ENCODE measurements around the gene ASF1A. TPM values are rescaled to one million over a fixed set of nuclear protein-coding genes. Genes with fewer than 3 reads are reported as not detected.

The ASF1A gene
- total and polyA plus RNA-seq, 9 of the 15 experiments (the other 6 are each of a cell fraction or from before 2014, with no cell fraction given), result 31.5 to 45.3 (median 34.8) TPM

GRCh38 chr6:118952683-118953082, 58.7 kb downstream of the ASF1A start (continued):
- TF ChIP-seq, protein P1, sequence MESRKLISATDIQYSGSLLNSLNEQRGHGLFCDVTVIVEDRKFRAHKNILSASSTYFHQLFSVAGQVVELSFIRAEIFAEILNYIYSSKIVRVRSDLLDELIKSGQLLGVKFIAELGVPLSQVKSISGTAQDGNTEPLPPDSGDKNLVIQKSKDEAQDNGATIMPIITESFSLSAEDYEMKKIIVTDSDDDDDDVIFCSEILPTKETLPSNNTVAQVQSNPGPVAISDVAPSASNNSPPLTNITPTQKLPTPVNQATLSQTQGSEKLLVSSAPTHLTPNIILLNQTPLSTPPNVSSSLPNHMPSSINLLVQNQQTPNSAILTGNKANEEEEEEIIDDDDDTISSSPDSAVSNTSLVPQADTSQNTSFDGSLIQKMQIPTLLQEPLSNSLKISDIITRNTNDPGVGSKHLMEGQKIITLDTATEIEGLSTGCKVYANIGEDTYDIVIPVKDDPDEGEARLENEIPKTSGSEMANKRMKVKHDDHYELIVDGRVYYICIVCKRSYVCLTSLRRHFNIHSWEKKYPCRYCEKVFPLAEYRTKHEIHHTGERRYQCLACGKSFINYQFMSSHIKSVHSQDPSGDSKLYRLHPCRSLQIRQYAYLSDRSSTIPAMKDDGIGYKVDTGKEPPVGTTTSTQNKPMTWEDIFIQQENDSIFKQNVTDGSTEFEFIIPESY (CRISPR knock-in tag; IDR thresholded peaks at IDR 0.05), result no peak
- TF ChIP-seq CHD1 (IDR thresholded peaks at IDR 0.05; ENCODE audit: low read length) (no peak), RUNX1 (IDR thresholded peaks at IDR 0.05; ENCODE audit: low read depth) (no peak), TBP (optimal IDR thresholded peaks at IDR 0.05; ENCODE audit: low read depth, low read length) (no peak), HLTF (IDR thresholded peaks at IDR 0.05) (no peak), TCF3 (CRISPR knock-in tag; IDR thresholded peaks at IDR 0.05) (no peak), NCOA4 (IDR thresholded peaks at IDR 0.05; ENCODE audit: partially characterized antibody) (no peak), ZNF589 (CRISPR knock-in tag; IDR thresholded peaks at IDR 0.05; ENCODE audit: low read depth) (no peak), FOXK2 (conservative IDR thresholded peaks at IDR 0.05 in 1 of 2, IDR thresholded peaks at IDR 0.05 in 1 of 2; ENCODE audit: low read depth in 2 of 2) (no peak), KDM2B (CRISPR knock-in tag; IDR thresholded peaks at IDR 0.05) (no peak), MXI1 (IDR thresholded peaks at IDR 0.05; ENCODE audit: low read depth, low read length) (no peak)

DNA sequence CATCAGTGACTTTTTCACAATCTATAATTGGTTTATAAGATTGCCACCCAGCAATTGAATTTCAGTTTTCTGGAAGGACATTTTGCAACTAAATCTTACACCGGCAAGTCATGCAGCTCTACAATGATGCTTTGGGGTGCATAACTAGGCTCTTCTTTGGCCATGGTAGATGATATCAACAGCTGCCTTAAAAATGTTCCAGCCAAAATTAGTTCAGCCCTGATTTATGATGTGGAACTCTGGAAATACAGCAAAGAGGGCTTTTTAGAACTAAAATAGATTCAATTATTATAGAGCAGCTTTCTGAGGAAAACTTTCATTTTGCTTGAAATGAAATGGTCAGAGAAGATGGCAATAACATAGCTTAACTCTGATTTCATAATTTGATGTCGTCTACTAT, 59.4 kb downstream of the ASF1A start:
- no peaks in the 10 kb centered on the region for H3K4me1 ChIP-seq (replicated peaks in 1 of 2; ENCODE audit: control insufficient read depth in 2 of 2, insufficient read depth in 2 of 2, low read length in 2 of 2)
- no peak overlapping the region for H3K4me2 ChIP-seq (ENCODE audit: insufficient read depth, low read length)
- intact Hi-C loops (cut with micrococcal nuclease), result no loop called here
- DNase-seq (ENCODE audit: extremely low read depth in 1 of 4, low spot score in 3 of 4) (no peak), FAIRE-seq (no peak), ATAC-seq (no peak)
- 9% methylated on average over 2 of the region's 2 CpGs for WGBS (ENCODE audit: insufficient coverage, low coverage, missing lambda C conversion rate)
- no peaks in the 10 kb centered on the region for H3K36me3 ChIP-seq (ENCODE audit: control insufficient read depth, insufficient read depth, low read length)
- H3K9ac ChIP-seq (ENCODE audit: insufficient read depth in 1 of 2, low read depth in 2 of 2, low read length in 2 of 2), result no peak overlapping the region
- ChIA-PET CTCF (ENCODE audit: low intra/inter-chr PET ratio) (no interaction called here), POLR2A (interaction anchor here (0.8 to 1.7 kb wide), 2 partner anchors 11 to 19 kb away, joined by 3 to 8 read pairs; no protein-coding TSS in a partner anchor)
- H2AFZ ChIP-seq (ENCODE audit: low read depth, low read length), result no peak overlapping the region
- no peaks in the 10 kb centered on the region for H3K27me3 ChIP-seq (ENCODE audit: control insufficient read depth in 2 of 2, insufficient read depth in 2 of 2, low read length in 2 of 2)
- no peaks in the 10 kb centered on the region for H3K79me2 ChIP-seq (ENCODE audit: control insufficient read depth, insufficient read depth, low read length)
- no peak overlapping the region for H3K27ac ChIP-seq (ENCODE audit: extremely low read depth, low read depth, low read length)
- H4K20me1 ChIP-seq (replicated peaks; ENCODE audit: control insufficient read depth, insufficient read depth, low read length), result no peaks in the 10 kb centered on the region
- no peaks in the 10 kb centered on the region for H3K9me1 ChIP-seq (ENCODE audit: control insufficient read depth, insufficient read depth, low read length)
- no peaks in the 10 kb centered on the region; the same call in 1 of the 2 replicates for H3K9me3 ChIP-seq (replicated peaks; ENCODE audit: control insufficient read depth, insufficient read depth, low read depth, low read length)
- BruUV-seq (replicated peaks), result no TSS peak
- in situ Hi-C loops (cut with MboI), result no loop called here
- H3K4me3 ChIP-seq, result no peak overlapping the region
- TF ChIP-seq EP400 (IDR thresholded peaks at IDR 0.05) (no peak), ZNF174 (CRISPR knock-in tag; IDR thresholded peaks at IDR 0.05) (no peak), BMI1 (IDR thresholded peaks at IDR 0.05; ENCODE audit: low read length) (no peak), SNIP1 (IDR thresholded peaks at IDR 0.05; ENCODE audit: low read depth) (no peak), NFATC3 (IDR thresholded peaks at IDR 0.05) (no peak), MTA1 (IDR thresholded peaks at IDR 0.05; ENCODE audit: borderline replicate concordance) (no peak)
- TF ChIP-seq, protein P2, sequence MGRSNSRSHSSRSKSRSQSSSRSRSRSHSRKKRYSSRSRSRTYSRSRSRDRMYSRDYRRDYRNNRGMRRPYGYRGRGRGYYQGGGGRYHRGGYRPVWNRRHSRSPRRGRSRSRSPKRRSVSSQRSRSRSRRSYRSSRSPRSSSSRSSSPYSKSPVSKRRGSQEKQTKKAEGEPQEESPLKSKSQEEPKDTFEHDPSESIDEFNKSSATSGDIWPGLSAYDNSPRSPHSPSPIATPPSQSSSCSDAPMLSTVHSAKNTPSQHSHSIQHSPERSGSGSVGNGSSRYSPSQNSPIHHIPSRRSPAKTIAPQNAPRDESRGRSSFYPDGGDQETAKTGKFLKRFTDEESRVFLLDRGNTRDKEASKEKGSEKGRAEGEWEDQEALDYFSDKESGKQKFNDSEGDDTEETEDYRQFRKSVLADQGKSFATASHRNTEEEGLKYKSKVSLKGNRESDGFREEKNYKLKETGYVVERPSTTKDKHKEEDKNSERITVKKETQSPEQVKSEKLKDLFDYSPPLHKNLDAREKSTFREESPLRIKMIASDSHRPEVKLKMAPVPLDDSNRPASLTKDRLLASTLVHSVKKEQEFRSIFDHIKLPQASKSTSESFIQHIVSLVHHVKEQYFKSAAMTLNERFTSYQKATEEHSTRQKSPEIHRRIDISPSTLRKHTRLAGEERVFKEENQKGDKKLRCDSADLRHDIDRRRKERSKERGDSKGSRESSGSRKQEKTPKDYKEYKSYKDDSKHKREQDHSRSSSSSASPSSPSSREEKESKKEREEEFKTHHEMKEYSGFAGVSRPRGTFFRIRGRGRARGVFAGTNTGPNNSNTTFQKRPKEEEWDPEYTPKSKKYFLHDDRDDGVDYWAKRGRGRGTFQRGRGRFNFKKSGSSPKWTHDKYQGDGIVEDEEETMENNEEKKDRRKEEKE (IDR thresholded peaks at IDR 0.05; ENCODE audit: borderline replicate concordance in 1 of 2, control insufficient read depth in 1 of 2, low read depth in 2 of 2, low read length in 1 of 2), result no peak
